G401 (cell line): Measurements from ENCODE around the gene KRT8. TPM values are rescaled to one million over a fixed set of nuclear protein-coding genes. Genes with fewer than 3 reads are reported as not detected.
"Not testable (repeated sequence)": the region's sequence is repeated elsewhere in the genome, so short reads cannot be mapped to it uniquely, and the experiment has no call there.

ENCODE experiments used
- DNase-seq: peaks from one replicate; pipeline ENCODE4 v3.0.0-alpha.2; 2015; ENCODE audit warnings: low spot score
- in situ Hi-C: cut with HindIII; loops from 2 replicates; pipeline ENCODE4 v1.10.0; 2016; ENCODE audit warnings: low sequenced_read_pairs, mixed read lengths
- total RNA-seq: library from RNA; depleted of rRNA; stranded (reverse); fragments of >200 nt; shearing (Covaris generic); gene quantifications from 2 replicates; pipeline ENCODE4 v1.2.3, GENCODE V29; 2014; rRNA removed

Gene KRT8
- total RNA-seq, 1 experiment from 2014 or later, result 3,929 TPM

DNA sequence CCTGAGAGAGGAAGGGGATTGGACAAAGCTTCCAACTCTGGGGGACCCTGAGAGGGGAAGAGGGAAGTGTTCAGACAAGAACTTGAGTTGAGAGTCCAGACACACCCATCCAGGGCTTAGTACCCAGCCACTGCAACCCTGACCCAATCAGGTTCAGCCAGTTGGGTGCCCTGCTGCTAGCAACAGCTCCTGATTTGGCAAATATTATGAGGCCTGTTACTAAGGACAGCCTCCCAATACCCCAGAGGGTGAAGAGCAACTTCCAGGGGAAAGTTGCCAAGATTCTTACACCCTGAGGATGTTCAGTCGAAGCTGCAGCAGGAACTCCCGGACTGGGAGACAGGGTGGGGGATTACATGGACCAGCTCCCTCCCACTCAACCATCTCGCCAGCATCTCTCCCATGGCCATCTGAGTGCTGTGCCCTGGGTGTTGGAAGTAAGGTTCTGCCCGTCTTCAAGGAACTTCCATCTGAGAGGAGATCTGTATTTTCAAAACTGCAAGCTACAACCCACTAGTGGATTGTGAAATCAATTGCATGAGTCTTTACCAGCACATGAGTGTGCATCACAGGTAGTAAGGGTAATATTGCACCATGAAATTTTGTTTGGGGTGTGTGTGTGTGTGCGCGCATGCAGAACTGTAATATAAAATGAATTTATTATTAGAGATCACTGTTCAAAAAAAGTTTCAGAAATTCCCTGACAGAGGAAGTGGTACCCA, 44.6 kb downstream of the KRT8 start:
- no peak for DNase-seq
- in situ Hi-C loops, result no loop called here

DNA sequence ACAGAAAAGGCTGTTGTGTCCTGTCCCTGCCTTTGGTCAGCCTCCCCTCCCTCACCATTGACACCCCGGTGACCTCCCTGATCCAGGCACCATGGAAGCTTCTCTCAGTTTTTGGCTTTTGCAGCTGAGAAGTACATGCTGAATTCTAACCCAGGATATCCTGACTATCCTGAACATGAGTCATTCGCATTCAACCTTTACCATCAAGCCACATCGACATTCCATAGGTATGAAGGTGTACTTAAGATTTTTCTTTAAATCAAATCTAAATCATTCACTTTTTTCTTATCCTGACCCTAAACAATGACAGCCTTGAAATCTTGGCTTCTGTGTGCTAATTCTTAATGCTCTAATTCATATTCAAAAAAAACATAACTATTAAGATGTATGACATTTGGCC, 47.4 kb downstream of the KRT8 start:
- in situ Hi-C loops, result no loop called here
- DNase-seq, result no peak

DNA sequence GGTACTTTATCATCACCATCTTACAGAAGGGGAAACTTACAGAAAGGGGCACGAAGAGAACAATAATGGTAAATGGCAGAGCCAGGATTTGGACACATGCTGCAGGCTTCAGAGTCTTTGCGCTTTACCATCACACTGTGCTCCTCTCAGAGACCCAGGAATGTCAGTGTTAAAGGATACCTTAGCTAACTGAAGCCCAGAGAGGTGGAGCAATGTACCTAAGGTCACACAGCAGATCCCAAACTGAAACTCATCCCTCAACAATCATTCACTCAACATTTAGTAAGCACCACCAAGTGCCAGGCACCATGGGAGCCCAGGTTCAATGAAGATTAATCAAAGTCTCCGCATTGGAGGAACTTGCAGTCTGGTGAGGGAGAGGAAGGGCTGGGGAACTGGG, 48.1 kb downstream of the KRT8 start:
- DNase-seq, result no peak
- in situ Hi-C loops, result no loop called here

DNA sequence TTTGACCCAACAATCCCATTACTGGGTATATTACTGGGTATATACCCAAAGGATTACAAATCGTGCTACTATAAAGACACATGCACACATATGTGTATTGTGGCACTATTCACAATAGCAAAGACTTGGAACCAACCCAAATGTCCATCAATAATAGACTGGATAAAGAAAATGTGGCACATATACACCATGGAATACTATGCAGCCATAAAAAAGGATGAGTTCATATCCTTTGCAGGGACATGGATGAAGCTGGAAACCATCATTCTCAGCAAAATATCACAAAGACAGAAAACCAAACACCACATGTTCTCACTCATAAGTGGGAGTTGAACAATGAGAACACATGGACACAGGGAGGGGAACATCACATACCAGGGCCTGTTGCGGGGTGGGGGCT, 48.8 kb downstream of the KRT8 start:
- in situ Hi-C loops, DNase-seq: not testable (repeated sequence)

DNA sequence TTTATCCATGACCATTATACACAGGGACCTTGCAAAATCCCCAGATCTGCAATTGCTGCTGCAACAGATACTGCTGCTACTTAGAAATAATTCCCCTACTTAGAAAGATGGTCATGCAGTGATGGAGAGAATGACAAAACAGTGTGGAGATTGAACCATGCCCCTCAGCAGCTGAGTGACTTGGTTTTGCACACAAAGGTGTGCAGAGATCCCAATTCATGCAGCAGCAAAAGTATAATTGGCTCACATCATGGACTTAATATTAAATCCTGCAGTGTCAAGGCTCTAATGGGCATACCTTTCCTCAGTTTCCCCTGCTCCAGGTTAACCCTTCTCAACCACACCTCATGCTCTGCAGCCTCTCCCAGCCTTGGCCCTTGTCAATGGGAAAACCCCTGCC, 53.1 kb downstream of the KRT8 start:
- in situ Hi-C loops, result no loop called here
- DNase-seq, result no peak

DNA sequence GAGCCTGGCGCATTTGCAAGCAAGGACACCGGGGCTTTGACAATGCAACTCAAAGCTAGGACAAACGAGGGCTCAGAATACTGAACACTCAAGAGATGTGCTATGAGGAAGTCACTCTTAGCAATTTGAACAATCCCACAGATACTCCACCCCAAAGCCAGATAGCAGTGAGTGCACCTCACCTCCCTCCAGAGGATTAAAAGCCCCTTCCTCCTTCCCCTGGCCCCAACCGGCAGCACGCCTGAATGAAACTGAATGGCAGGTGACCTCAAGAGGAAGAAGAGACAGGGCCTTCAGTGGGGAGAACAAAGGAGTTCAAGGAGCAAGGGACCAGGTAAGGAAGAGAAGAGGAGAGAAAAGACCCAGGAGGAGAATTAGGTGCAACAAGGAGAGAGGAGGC, 54.2 kb downstream of the KRT8 start:
- in situ Hi-C loops, result no loop called here

DNA sequence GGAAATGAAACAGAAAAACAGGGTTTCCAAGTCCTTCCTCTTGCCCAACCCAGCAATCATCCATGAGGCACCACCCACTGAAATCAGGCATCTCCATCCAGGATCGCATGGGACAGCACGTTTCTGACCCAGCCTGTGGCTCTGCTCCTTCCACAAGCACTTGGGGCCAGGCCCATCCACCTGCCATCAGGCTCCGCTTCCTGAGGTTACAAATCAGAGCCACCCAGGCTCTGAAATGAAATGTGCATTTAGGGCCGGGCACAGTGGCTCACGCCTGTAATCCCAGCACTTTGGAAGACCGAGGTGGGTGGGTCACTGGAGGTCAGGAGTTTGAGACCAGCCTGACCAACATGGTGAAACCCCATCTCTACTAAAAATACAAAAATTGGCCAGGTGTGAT, 55.4 kb downstream of the KRT8 start:
- in situ Hi-C loops, result no loop called here
- DNase-seq, result no peak

More for the DNA sequence above, 54.2 kb downstream of the KRT8 start:
- no peak for DNase-seq

DNA sequence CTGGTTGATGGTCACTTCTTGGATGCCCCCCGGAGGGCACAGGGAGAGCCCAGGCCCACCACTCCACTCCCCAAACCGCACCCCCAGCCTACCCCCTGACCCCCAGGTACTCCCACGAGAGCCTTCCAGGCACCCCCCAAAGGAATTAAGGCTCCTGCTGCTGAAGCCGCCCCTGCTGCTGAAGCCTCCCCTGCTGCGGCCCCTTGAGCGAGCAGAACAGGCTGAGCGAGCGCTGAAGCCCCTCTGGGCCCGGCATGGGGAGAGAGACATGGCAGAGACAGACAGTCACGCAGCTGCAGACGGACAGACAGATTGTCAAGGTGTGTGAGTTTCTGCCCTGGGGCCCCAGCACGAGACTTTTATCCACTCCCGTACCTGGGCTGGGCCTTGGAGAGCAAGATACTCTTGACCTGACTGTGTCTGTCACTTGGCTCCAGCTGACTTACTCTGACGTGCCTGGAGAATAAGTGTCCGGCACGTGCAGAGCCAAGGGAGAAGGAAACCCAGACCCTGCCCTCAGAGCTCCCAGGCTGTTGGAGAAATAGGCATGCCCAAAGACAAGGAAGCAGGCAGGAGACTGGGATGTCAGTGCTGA, 56.1 kb downstream of the KRT8 start, which contains the start of gene KRT78:
TSS of gene KRT78 (minus strand) at position 334 of the 595 bp plus-strand sequence. CDS start at position 270, 64 bp downstream.
- no peak for DNase-seq
- in situ Hi-C loops, result no loop called here

DNA sequence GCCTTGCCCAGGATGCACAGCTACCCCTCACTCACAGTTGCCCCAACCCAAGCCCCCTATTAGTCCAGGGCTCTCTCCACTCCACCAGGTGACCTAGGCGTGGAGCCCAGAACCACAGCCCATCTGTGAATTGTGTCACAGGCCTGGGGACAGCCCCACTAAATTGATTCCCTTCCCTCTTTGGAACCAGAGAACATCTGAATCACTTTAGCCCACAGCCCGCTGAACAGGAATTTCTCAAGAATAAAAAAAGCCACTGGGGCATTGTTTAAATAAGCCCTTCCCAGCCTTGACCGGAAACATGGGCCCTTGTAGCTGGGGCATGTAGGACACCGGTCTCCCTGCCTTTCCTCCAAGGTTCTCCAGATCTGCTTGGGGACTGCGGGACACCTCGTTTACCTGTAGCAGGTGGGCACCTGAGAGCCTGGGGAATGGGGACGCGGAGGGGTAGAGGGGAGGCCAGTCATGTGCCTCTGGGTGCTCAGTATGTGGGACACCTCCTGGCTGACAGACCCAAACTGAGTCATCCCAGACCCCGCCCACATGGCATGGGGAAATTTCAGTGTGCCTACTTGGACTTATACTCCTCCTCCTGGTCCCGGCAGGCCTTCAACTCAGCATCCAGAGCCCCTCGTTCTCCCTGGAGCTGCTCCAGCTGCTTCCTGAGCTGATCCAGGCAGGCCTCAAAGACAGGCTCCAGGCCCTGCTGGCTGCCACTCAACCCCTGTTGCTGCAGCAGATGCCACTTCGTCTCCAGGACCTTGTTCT, 57.4 kb downstream of the KRT8 start:
- no peak for DNase-seq
- in situ Hi-C loops, result no loop called here

Other genes starting within 250 kb of the KRT8 start
- not detected in 2 replicates for gene KRT1, start 224.7 kb downstream of the KRT8 start, total RNA-seq
- not detected in 2 replicates for gene KRT77, start 201.6 kb downstream of the KRT8 start, total RNA-seq
- gene KRT76, start 127.7 kb downstream of the KRT8 start, total RNA-seq, result not detected in 2 replicates
- gene KRT3, start 109.0 kb downstream of the KRT8 start, total RNA-seq, result not detected in 2 replicates
- gene KRT4, start 91.0 kb downstream of the KRT8 start, total RNA-seq, result not detected in 2 replicates
- gene KRT79, start 70.8 kb downstream of the KRT8 start, total RNA-seq, result not detected in 2 replicates
- 0.61 TPM in 1 of 2 replicates, not detected in the other for gene KRT78, start 56.1 kb downstream of the KRT8 start, total RNA-seq
- 843 and 873 TPM in 2 replicates for gene KRT18, start 44.0 kb upstream of the KRT8 start, total RNA-seq
- gene EIF4B, start 101.4 kb upstream of the KRT8 start, total RNA-seq, result 1,115 and 1,229 TPM in 2 replicates
- 13.7 and 21.0 TPM in 2 replicates for gene TNS2, start 145.0 kb upstream of the KRT8 start, total RNA-seq
- 16.7 and 21.4 TPM in 2 replicates for gene SPRYD3, start 174.3 kb upstream of the KRT8 start, total RNA-seq
- gene IGFBP6, start 192.6 kb upstream of the KRT8 start, total RNA-seq, result 29.3 and 50.2 TPM in 2 replicates
- gene SOAT2, start 198.4 kb upstream of the KRT8 start, total RNA-seq, result not detected in 2 replicates